Calu3 (cell line): Measurements from ENCODE around the gene STX4. TPM values are rescaled to one million over a fixed set of nuclear protein-coding genes. Genes with fewer than 3 reads are reported as not detected.

Experiments
- BruUV-seq: library from RNA; stranded (reverse); fragments of 400-500 nt; replicated peaks from 2 replicates; lab custom pipeline; 2021; lab: Mats Ljungman, UMichigan
- CTCF ChIA-PET: fragments of 300-600 bp; sonication (Branson Sonifier 250); formaldehyde crosslinking; loops from one replicate; lab custom pipeline; 2022; ENCODE audit warnings: antibody characterized with exemption; lab: Charles Lee
- DNase-seq: peaks from one replicate; pipeline ENCODE4 v3.0.0; 2022
- H3K27ac Mint-ChIP-seq: one replicate; pipeline ENCODE4 v1.8.0; 2022; ENCODE audit warnings: mixed read lengths; ENCODE audit not compliant: unreplicated experiment
- H3K27me3 Mint-ChIP-seq: one replicate; pipeline ENCODE4 v1.8.0; 2022; ENCODE audit warnings: mixed read lengths; ENCODE audit not compliant: unreplicated experiment
- H3K36me3 Mint-ChIP-seq: one replicate; pipeline ENCODE4 v1.8.0; 2022; ENCODE audit warnings: mild to moderate bottlenecking, moderate library complexity, mixed read lengths; ENCODE audit not compliant: insufficient read depth, unreplicated experiment
- H3K4me1 Mint-ChIP-seq: one replicate; pipeline ENCODE4 v1.8.0; 2022; ENCODE audit warnings: mild to moderate bottlenecking, low read depth, mixed read lengths; ENCODE audit not compliant: unreplicated experiment
- H3K4me3 Mint-ChIP-seq: one replicate; pipeline ENCODE4 v1.8.0; 2022; ENCODE audit warnings: mild to moderate bottlenecking, low read depth, moderate library complexity, mixed read lengths; ENCODE audit not compliant: unreplicated experiment
- H3K9me3 Mint-ChIP-seq: one replicate; pipeline ENCODE4 v1.8.0; 2022; ENCODE audit warnings: low read depth, mixed read lengths; ENCODE audit not compliant: unreplicated experiment
- CTCF ChIP-seq: fragments of 200-600 bp; IDR thresholded peaks from one replicate; pipeline ENCODE4 v1.8.0; 2022; ENCODE audit warnings: antibody characterized with exemption; ENCODE audit not compliant: unreplicated experiment
- intact Hi-C: fragments of 100-400 bp; cut with micrococcal nuclease; formaldehyde crosslinking; loops from one replicate; pipeline ENCODE4 v1.10.0; 2022; ENCODE audit not compliant: unreplicated experiment
- total RNA-seq: library from RNA; stranded (reverse); gene quantifications from 2 replicates; pipeline ENCODE4 v1.2.3, GENCODE V29; 2022

The STX4 gene
- total RNA-seq, 1 experiment from 2014 or later, result 100 TPM

GRCh38 chr16:30997725-30998711 lies 35.3 kb upstream of the STX4 start:
- no peak for TF ChIP-seq CTCF
- Mint-ChIP-seq H3K27ac (no peak overlapping the region), H3K4me3 (peak overlapping the region; percentile 74), H3K9me3 (no peaks in the 10 kb centered on the region), H3K27me3 (peaks cover 23% of the 10 kb centered on the region), H3K36me3 (peaks cover 16% of the 10 kb centered on the region), H3K4me1 (peaks cover 20% of the 10 kb centered on the region)
- no TSS peak for BruUV-seq
- CTCF ChIA-PET, result interaction anchor here (0.6 to 1.1 kb wide), 4 partner anchors 12 to 201 kb away, joined by 3 to 4 read pairs (median 3); partner anchors contain the start of genes HSD3B7, ZNF646 and ZNF668
- DNase-seq, result peak; percentile 47
- intact Hi-C loops, result no loop called here

- CTCF ChIA-PET, result interaction anchor here (0.6 to 1.1 kb wide), 4 partner anchors 14 to 1220 kb away, joined by 3 read pairs; partner anchors contain the start of gene HSD3B7
- intact Hi-C loops, result no loop called here
- H3K4me1 Mint-ChIP-seq, result peaks cover 20% of the 10 kb centered on the region
- TF ChIP-seq CTCF, result no peak
- no peaks in the 10 kb centered on the region for H3K9me3 Mint-ChIP-seq
- H3K27me3 Mint-ChIP-seq, result peaks cover 34% of the 10 kb centered on the region
- H3K27ac Mint-ChIP-seq, result no peak overlapping the region
- no TSS peak for BruUV-seq
- no peak for DNase-seq
- no peak overlapping the region for H3K4me3 Mint-ChIP-seq
- H3K36me3 Mint-ChIP-seq, result peaks cover 16% of the 10 kb centered on the region
Observed at GRCh38 chr16:30998852-30999761, 34.3 kb upstream of the STX4 start.

GRCh38 chr16:31000671-31001382 lies 32.5 kb upstream of the STX4 start:
- no TSS peak for BruUV-seq
- no peak for TF ChIP-seq CTCF
- Mint-ChIP-seq H3K9me3 (no peaks in the 10 kb centered on the region), H3K27me3 (peaks cover 49% of the 10 kb centered on the region), H3K36me3 (peaks cover 19% of the 10 kb centered on the region), H3K4me3 (no peak overlapping the region), H3K27ac (no peak overlapping the region), H3K4me1 (peaks cover 25% of the 10 kb centered on the region)
- CTCF ChIA-PET, result interaction anchor here (0.5 kb wide), 1 partner anchor 296 kb away, joined by 3 read pairs; no protein-coding TSS in a partner anchor
- no peak for DNase-seq
- intact Hi-C loops, result no loop called here
